ENCODE measurements around the gene RPL13.

- TF ChIP-seq EZH2 (IDR thresholded peaks at IDR 0.05), result no peak
- no peak for TF ChIP-seq POLR2AphosphoS5 (IDR thresholded peaks at IDR 0.05; ENCODE audit: borderline replicate concordance, low read depth, low read length)
Measured at GRCh38 chr16:89583895-89584644, 23.6 kb downstream of the RPL13 start.

Measured in SK-N-MC (cell line).